HG03469 (cell line): Measurements from ENCODE around the gene TAS2R19.
"Not testable (repeated sequence)": the region's sequence is repeated elsewhere in the genome, so short reads cannot be mapped to it uniquely, and the experiment has no call there.

ENCODE experiments used
- ATAC-seq: cut with Tn5 transposase; IDR thresholded peaks from one replicate; pipeline ENCODE4 v1.9.1; 2021; ENCODE audit warnings: mild to moderate bottlenecking, moderate library complexity, moderate number of reproducible peaks; ENCODE audit not compliant: unreplicated experiment

The TAS2R19 gene

GRCh38 chr12:11022520-11022919, at the start of gene TAS2R19:
TAS2R19 (minus strand) TSS chr12:11022620; CDS start chr12:11022571, 49 bp downstream.
- no peak for ATAC-seq

DNA sequence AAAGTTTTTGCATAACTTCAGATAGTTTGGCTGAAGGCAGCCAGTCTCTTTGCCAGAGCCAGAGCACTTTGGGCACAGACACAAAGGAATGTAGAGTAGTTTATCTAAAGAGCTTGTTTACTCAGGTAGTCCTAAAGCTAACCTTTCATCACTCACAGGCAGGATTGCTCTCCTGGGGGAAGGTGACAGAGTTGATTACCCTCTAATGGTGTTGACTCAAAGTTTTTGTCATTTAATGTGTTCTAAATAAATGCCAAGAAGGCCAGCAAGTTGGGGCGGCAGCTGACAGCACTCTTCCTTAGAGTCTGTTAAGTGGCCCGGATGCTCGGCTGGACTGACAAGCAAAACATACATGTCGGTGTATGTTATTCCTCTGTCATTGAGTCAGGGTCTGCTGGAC, 49.0 kb upstream of the TAS2R19 start:
- no peak for ATAC-seq

DNA sequence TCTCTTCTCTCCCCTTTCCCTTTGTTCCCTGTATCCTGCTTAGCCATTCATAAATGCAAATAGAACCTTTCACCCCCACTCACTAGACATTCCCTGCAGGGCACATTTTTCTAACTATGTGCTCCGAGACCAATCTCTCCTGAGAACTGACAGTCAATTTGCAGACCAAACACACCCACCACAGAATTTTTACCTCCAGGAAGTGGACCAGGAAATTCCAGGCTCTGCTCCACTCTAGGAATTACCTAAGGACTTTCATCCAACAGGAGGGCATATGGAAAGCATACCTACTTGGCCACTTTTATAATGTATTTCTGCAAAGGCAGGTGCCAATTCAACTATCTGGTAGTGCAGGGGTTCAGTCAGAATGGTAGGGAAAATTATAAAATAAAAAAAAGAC, 48.6 kb upstream of the TAS2R19 start:
- ATAC-seq: no peak

DNA sequence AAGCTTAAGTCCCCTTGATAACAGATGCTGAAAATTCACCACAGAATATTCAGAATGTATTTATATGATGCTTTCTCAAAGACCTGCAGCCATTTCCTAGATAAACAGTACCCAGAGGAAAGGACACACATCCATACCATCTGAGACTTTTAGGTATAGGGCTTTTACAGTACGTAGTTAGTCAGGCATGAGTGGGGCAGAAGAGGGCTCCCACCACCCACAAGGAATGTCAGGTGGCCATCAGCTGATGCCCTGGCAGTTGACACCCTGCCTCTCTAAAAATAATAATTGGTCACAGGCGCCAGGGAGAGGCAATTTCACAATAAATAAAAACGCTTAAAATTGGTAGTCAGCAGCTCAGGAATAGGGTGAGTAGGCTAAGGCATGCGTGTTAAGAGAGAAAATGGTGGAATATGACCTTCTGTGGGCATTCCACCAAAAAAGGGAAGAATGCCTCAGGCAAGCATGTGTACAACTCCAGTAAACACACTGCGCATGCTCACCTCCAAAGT, 47.5 kb upstream of the TAS2R19 start:
- no peak for ATAC-seq

- no peak for ATAC-seq
Observed at GRCh38 chr12:11067514-11067913, 45.1 kb upstream of the TAS2R19 start.

DNA sequence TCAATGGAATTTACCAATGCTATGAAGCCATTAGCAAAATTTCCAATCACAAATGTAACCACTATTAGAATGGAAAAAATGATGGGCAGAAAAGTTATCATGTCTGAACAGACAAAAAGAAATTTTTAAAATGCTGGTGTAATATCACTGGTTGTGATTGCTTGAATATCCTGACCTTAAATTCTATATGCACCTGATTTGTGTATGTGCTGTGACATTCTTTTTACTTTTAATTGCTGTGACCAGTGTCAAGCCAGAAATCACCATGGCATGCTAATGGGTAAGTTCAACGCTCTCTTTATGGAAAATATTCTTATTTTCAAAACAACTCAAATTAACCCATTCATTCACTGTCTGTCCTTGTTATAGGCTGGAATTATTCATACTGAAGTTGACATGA, 39.8 kb upstream of the TAS2R19 start, which contains the start of gene TAS2R46:
TSS of gene TAS2R46 (minus strand) at position 101 of the 400 bp plus-strand sequence. CDS start at position 101, 0 bp downstream.
- ATAC-seq: not testable (repeated sequence)

GRCh38 chr12:11059784-11060183, 37.4 kb upstream of the TAS2R19 start:
- no peak for ATAC-seq

DNA sequence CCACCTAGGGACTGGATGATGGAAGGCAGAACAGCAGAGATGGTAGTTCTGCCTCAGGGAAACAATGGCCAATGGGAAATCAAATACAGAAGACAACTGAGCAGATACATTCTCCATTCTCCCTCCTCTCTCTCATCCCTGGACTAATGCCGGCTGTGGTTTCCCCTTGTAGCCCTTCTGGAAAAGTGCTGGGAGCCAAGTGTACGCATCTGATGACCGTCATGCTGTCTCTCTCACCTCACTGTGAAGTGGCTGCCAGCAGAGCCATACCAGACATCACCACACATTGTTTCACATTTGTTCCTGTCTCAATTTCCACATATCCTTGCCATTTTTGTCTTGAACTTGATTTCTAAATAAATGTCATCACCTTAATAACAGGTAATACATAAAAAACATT, 36.6 kb upstream of the TAS2R19 start:
- ATAC-seq: no peak

DNA sequence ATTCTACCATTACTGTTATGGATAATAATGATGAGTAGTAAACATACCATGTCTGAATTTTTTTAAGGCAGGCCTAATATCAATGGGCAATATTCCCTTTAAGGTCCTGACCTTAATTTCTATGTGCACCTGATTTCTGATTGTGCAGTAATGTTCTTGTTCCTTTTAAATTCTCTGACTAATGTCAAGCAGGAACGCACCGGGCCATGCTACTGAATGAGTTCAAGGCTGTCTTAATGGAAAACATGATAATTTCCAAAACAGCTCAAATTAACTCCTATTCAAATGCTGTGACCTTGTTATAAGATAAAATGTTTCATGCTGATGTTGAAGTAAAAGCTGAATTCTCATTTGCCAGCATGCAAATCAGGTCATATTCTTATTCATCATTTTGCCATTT, 32.9 kb upstream of the TAS2R19 start:
- no peak for ATAC-seq

DNA sequence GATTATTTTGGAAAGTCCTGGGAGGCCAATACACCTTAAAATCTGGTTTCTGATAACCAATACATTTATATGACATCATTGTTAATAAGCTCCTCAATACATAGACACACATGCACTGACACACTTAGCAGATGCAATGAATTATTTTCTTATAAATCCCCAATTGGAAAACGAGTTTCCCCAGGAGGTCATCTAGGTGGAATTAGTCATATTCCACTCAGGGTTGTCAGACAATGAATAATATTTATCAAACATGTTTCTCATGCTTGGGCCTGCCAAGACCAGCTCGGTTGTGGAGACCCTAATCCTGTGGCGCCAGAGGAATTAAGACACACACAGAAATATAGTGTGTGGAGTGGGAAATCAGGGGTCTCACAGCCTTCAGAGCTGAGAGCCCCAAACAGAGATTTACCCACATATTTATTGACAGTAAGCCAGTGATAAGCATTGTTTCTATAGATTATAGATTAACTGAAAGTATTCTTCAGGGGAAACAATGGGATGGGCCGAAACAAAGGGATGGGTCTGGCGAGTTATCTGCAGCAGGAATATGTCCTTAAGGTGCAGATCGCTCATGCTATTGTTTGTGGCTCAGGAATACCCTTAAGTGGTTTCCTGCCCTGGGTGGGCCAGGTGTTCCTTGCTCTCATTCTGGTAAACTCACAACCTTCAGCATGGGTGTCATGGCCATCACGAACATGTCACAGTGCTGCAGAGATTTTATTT, 27.5 kb upstream of the TAS2R19 start:
- ATAC-seq: not testable (repeated sequence)

GRCh38 chr12:11041366-11041765, 18.9 kb upstream of the TAS2R19 start:
- ATAC-seq: not testable (repeated sequence)

- no peak for ATAC-seq
Observed at GRCh38 chr12:11040162-11040561, 17.7 kb upstream of the TAS2R19 start.

DNA sequence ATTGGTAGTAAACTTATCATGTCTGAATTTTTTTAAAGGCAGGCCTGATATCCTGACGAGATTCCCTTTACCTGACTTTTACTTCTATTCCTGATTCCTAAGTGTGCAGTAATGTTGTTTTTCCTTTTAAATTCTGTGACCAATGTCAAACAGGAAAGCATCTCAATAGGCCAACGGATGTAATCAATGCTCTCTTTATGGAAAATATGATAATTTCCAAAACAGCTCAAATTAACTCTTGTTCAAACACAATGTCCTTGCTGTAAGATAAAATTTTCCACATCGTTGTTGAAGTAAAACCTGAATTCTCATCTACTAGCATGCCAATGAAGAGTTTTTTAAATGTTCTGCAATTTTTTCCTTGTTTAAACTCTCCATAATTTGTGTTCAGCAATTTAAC, 16.8 kb upstream of the TAS2R19 start:
- no peak for ATAC-seq

- peak; percentile 85 for ATAC-seq
Observed at GRCh38 chr12:11033959-11034358, 11.5 kb upstream of the TAS2R19 start.

DNA sequence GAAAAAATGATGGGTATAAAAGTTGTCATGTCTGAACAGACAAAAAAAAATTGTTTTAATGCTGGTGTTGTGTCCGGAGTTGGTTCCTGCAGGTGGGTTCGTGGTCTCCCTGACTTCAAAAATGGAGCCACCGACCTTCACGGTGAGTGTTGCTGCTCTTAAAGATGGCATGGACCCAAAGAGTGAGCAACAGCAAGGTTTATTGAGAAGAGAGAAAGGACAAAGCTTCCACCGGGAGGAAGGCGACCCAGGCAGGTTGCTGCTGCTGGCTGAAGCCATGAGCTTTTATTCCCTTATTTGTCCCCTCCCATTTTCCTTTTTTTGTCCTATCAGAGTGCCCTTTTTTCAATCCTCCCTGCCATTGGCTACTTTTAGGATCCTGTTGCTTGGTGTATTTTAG, 8.9 kb upstream of the TAS2R19 start, which contains the start of gene TAS2R31:
TSS of gene TAS2R31 (minus strand) at position 101 of the 400 bp plus-strand sequence. CDS start at position 29, 72 bp downstream.
- no peak for ATAC-seq

- ATAC-seq: no peak
Observed at GRCh38 chr12:11026118-11026517, 3.7 kb upstream of the TAS2R19 start.

DNA sequence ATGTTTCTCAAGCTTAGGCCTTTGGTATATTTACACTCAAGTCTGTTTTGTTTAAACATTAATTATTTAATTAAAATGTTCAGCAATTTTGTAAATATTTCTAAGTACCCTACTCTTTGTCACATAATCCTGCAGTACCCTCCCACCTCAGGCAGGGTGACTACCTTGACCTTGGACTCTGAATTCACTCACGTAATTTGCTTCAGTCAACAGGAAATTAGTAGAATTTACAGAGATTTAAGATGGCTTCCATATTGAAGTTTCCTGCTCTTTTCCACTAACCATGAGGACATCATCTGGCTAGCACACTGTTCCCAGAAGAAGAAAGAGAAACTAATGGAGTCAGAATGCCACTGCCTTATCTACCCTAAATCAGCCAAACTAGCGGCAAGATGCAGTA, 967 bp upstream of the TAS2R19 start:
- ATAC-seq: no peak

- no peak for ATAC-seq
Observed at GRCh38 chr12:11016937-11017336, 5.5 kb downstream of the TAS2R19 start.

DNA sequence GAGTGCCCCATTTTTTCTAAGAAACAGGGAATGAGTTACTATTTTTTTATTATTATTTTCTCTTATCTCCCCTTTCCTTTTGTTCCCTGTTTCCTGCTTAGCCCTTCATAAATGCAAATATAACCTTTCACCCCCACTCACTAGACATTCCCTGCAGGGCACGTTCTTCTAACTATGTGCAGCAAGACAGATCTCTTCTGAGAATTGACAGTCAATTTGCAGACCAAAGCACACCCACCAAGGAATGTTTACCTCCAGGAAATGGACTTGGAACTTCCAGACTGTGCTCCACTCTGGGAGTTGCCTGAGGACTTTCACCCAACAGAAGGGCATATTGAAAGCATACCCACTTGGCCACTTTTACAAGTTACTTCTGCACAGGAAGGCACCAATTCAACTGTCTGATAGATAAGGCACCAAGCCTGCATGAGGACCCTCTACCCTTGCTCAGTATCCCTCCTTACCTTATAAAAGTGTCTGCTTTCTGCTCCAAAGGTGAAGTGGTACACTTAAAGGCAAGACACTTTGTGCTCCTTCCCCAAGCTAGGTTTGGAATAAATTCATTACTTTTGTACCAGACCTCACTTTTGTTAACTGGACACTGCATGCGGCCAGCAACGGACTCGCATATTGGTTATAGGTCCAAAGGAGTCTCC, 6.5 kb downstream of the TAS2R19 start:
- ATAC-seq: no peak

DNA sequence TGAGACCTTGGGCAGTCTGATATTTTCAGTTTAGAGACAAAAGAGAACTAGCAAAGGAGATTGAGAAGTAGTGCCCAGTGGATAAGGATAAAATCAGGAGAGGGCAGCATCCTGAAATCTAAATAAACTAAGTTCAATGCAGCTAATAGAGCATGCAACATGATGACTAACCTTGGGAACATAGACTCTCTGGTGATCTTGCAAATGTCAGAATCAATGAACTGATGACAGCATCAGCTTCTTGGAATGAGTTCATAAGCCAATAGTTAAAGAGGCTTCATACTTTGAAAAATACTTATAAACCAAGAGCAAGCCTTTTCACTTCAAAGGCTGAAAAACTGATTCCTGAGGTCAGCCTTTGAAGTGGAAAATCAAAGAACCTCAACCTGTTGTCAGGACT, 8.2 kb downstream of the TAS2R19 start:
- ATAC-seq: no peak

DNA sequence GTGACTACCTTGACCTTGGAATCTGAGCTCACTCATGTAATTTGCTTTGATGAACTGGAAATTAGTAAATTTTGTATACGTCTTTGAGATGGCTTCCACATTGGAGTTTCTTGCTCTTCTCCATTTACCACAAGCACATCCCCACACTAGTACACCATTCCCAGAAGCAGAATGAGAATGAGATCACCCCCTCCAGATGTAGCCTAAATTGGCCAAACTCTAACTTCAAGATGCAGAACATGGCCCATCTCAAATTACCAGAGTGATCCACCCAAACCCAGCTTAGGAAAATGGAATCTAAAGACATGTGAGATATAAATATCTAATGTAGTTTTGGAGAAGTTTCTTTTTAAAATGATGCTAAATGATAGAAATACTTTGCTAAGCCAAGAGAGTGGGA, 14.8 kb downstream of the TAS2R19 start:
- ATAC-seq: no peak

GRCh38 chr12:10998204-10998603, 24.2 kb downstream of the TAS2R19 start, which contains the start of gene TAS2R20:
TAS2R20 (minus strand) TSS chr12:10998304; CDS start chr12:10997875, 429 bp downstream.
- no peak for ATAC-seq
